HG03520 (cell line): ENCODE data around the gene KRTAP10-2.
"Not testable (repeated sequence)": the region's sequence is repeated elsewhere in the genome, so short reads cannot be mapped to it uniquely, and the experiment has no call there.

ENCODE experiments used
- ATAC-seq: cut with Tn5 transposase; IDR thresholded peaks from one replicate; pipeline ENCODE4 v1.9.1; 2021; ENCODE audit warnings: mild to moderate bottlenecking, moderate library complexity; ENCODE audit not compliant: unreplicated experiment

KRTAP10-2 gene

GRCh38 chr21:44503006-44503889, 48.1 kb downstream of the KRTAP10-2 start:
- ATAC-seq = not testable (repeated sequence)

- ATAC-seq = no peak
Observed at GRCh38 chr21:44502171-44502958, 48.9 kb downstream of the KRTAP10-2 start.
